Stimulated activated CD4-positive, alpha-beta T cell treated with anti-CD3 and anti-CD28 coated beads, Interleukin-1b, Interleukin-23, amount 100 ng/mL, for 4 hours (primary cell): ENCODE results near the gene FAM124B.

Source experiments
- DNase-seq, 2 donors: peaks; one replicate each; pipeline ENCODE4 v3.0.0-alpha.2; 2020; ENCODE audit warnings: low read depth in 2 of 2

Gene FAM124B

GRCh38 chr2:224381521-224382279 lies 20.2 kb downstream of the FAM124B start:
- no peak for DNase-seq

- no peak for DNase-seq
Measured at GRCh38 chr2:224379986-224380385, 21.9 kb downstream of the FAM124B start.

GRCh38 chr2:224379172-224379571 lies 22.7 kb downstream of the FAM124B start:
- no peak for DNase-seq

GRCh38 chr2:224378701-224379097 lies 23.2 kb downstream of the FAM124B start:
- no peak for DNase-seq

- no peak for DNase-seq
Measured at GRCh38 chr2:224377751-224378700, 23.9 kb downstream of the FAM124B start.

- no peak for DNase-seq
Measured at GRCh38 chr2:224372641-224373040, 29.3 kb downstream of the FAM124B start.

GRCh38 chr2:224369028-224369632 lies 32.8 kb downstream of the FAM124B start:
- no peak for DNase-seq

- no peak for DNase-seq
Measured at GRCh38 chr2:224366267-224366844, 35.6 kb downstream of the FAM124B start.

- no peak for DNase-seq
Measured at GRCh38 chr2:224365331-224365730, 36.6 kb downstream of the FAM124B start.

GRCh38 chr2:224363281-224363680 lies 38.6 kb downstream of the FAM124B start:
- no peak for DNase-seq

GRCh38 chr2:224362094-224362493 lies 39.8 kb downstream of the FAM124B start:
- no peak for DNase-seq

GRCh38 chr2:224360801-224361251 lies 41.1 kb downstream of the FAM124B start:
- DNase-seq, result no peak

- DNase-seq, result no peak
Measured at GRCh38 chr2:224359569-224359968, 42.3 kb downstream of the FAM124B start.

- DNase-seq, result peak; percentile 14 to 60
Measured at GRCh38 chr2:224357098-224357901, 44.6 kb downstream of the FAM124B start.

GRCh38 chr2:224354632-224355211 lies 47.2 kb downstream of the FAM124B start:
- no peak for DNase-seq

- DNase-seq, result no peak
Measured at GRCh38 chr2:224350703-224351102, 51.2 kb downstream of the FAM124B start.

GRCh38 chr2:224349396-224349795 lies 52.5 kb downstream of the FAM124B start:
- DNase-seq, result no peak

- no peak for DNase-seq
Measured at GRCh38 chr2:224347176-224348051, 54.5 kb downstream of the FAM124B start.

- DNase-seq, result no peak
Measured at GRCh38 chr2:224345492-224345891, 56.4 kb downstream of the FAM124B start.

- no peak for DNase-seq
Measured at GRCh38 chr2:224343226-224343625, 58.7 kb downstream of the FAM124B start.
